Measurements from ENCODE around the gene ELANE. TPM values are rescaled to one million over a fixed set of nuclear protein-coding genes. Genes with fewer than 3 reads are reported as not detected.

The ELANE gene
- total RNA-seq, 3 donors from 2014 or later, result 0.43 to 1.2 (median 0.77) TPM

DNA sequence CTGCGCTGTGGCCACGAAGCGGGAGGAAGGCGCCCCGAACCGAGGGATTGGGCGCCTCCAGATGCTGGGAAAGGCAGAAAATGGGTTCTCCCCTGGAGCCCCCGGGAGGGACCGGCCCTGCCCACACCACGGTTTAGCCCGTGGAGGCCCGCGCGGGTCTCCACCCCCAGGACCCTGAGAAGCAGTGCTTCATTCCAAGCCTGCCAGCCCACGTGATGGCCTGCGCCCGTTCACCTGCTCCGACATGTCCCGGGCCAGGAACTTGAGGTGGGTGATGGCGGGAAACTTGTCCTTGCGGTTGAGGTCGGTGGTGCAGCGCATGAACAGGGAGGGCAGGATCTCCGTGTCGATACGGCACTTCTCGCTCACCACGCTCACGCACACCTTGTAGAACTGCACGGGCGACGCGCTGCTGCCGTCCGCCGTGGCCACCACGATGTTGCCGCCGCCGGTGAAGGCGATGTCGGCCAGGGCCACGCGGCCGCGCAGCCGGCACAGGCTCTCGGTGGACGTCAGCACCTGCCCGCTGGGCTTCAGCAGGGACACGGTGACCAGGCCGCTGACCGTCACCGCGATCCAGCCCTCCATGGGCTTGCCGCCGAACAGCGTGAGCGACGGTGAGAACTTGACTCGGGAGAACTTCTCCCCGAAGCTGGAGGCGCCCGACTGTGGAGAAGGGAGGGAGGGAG is 33.6 kb downstream of the ELANE start:
- Histone ChIP-seq H3K9me3 (no peaks in the 10 kb centered on the region), H3K36me3 (ENCODE audit: low read depth) (peaks cover 8% of the 10 kb centered on the region), H3K4me1 (ENCODE audit: low read depth) (no peaks in the 10 kb centered on the region), H3K4me3 (no peak overlapping the region)
- no peak for TF ChIP-seq CTCF (IDR thresholded peaks at IDR 0.05)
- intact Hi-C loops (cut with DNase I, micrococcal nuclease), result no loop called here
- DNase-seq (no peak), ATAC-seq (no peak)

DNA sequence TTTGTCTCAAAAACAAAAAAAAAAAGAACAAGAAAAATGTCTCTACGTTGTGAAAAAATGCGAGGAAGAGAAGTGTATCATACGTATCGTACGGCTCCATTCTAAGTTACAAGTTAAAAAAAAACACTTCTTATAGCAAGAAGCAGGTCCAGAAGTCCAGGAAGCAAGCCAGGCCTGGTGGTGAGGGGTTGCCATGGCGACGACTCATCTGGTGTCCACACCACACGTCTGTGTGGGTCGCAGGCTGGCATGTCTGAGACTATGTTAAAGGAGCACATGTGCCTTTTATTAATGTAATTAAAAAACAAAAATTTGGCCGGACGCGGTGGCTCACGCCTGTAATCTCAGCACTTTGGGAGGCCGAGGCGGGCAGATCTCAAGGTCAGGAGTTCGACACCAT is 35.0 kb downstream of the ELANE start:
- Histone ChIP-seq H3K9me3 (no peaks in the 10 kb centered on the region), H3K36me3 (ENCODE audit: low read depth) (peaks cover 8% of the 10 kb centered on the region), H3K4me1 (ENCODE audit: low read depth) (peaks cover 5% of the 10 kb centered on the region), H3K4me3 (no peak overlapping the region)
- ATAC-seq (no peak), DNase-seq (no peak)
- TF ChIP-seq CTCF (IDR thresholded peaks at IDR 0.05), result no peak
- intact Hi-C loops (cut with DNase I, micrococcal nuclease), result no loop called here

DNA sequence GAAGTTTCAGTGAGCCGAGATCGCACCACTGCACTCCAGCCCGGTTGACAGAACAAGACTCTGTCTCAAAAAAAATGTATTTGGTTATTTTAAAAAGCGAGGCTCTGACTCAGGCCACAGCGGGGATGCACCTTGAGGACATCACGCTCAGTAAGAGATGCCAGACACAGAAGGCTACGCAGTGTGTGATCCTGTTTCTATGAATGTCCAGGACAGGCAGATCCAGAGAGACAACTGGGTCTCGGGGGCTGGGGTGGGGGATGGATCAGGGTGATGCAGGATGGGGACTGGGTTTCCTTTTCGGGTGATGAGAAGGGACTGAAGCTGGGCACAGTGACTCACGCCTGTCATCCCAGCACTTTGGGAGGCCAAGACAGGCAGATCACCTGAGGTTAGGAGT is 35.5 kb downstream of the ELANE start:
- ATAC-seq, result no peak
- peaks cover 5% of the 10 kb centered on the region for H3K4me1 ChIP-seq (ENCODE audit: low read depth)
- no peak for TF ChIP-seq CTCF (IDR thresholded peaks at IDR 0.05)
- intact Hi-C loops (cut with DNase I, micrococcal nuclease), result no loop called here
- H3K4me3 ChIP-seq, result no peak overlapping the region
- no peaks in the 10 kb centered on the region for H3K9me3 ChIP-seq
- no peak for DNase-seq
- H3K36me3 ChIP-seq (ENCODE audit: low read depth), result peaks cover 8% of the 10 kb centered on the region

DNA sequence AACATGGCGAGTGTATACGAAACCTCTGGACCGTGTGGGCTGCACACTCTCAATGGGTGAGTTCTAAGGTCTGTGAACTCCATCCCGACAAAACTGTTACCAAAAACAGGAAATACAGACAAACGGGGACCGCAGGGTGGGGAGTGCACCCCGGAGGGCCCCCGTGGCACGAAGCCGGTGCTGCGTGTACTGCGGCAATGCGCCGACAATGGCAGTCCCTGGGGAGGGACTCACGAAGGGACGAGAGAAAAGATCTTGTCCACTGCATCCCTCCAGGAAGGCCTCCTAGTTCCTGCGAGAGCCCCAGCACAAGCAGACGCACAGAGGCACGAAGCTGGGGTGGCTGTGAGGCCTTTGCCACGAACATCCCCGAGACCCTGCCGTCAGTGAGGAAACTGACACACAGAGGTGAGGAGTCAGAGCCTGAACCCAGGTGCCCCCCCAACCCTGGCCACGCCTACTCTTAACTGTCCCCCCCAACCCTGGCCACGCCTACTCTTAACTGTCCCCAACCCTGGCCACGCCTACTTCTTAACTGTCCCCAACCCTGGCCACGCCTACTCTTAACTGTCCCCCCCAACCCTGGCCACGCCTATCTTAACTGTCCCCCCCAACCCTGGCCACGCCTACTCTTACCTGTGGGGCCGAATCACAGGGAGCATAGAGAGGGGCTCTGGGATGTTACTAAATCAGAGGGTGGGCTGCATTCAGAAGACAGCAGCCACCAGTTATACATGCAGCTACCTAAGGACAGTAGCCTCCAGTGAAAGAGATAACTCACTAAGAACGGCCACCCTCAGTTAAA is 36.7 kb downstream of the ELANE start:
- Histone ChIP-seq H3K9me3 (no peaks in the 10 kb centered on the region), H3K4me3 (no peak overlapping the region), H3K36me3 (ENCODE audit: low read depth) (peaks cover 8% of the 10 kb centered on the region), H3K4me1 (ENCODE audit: low read depth) (peaks cover 7% of the 10 kb centered on the region)
- ATAC-seq (no peak), DNase-seq (no peak)
- no peak for TF ChIP-seq CTCF (IDR thresholded peaks at IDR 0.05)
- intact Hi-C loops (cut with DNase I, micrococcal nuclease), result no loop called here

GRCh38 chr19:889662-890295 is 37.7 kb downstream of the ELANE start:
- intact Hi-C loops (cut with DNase I, micrococcal nuclease), result no loop called here
- TF ChIP-seq CTCF (IDR thresholded peaks at IDR 0.05), result no peak
- peaks cover 5% of the 10 kb centered on the region for H3K36me3 ChIP-seq (ENCODE audit: low read depth)
- DNase-seq (no peak), ATAC-seq (no peak)
- H3K9me3 ChIP-seq, result no peaks in the 10 kb centered on the region
- H3K4me3 ChIP-seq, result no peak overlapping the region
- peaks cover 7% of the 10 kb centered on the region for H3K4me1 ChIP-seq (ENCODE audit: low read depth)

All from mucosa of descending colon (tissue), 3 donors.